Inflammatory macrophage treated with lipopolysaccharide for 1 hour (primary cell): ENCODE measurements around the gene VSTM5.

Experiments
- DNase-seq, 2 donors: peaks; one replicate each; pipeline ENCODE4 v3.0.0-alpha.2; 2020 to 2022

Gene VSTM5

GRCh38 chr11:93842034-93842433 lies 8.4 kb downstream of the VSTM5 start:
- no peak for DNase-seq

- no peak for DNase-seq
Observed at GRCh38 chr11:93841446-93841845, 9.0 kb downstream of the VSTM5 start.

GRCh38 chr11:93840981-93841380 lies 9.4 kb downstream of the VSTM5 start:
- no peak for DNase-seq

GRCh38 chr11:93840180-93840579 lies 10.2 kb downstream of the VSTM5 start:
- DNase-seq: no peak

- DNase-seq: no peak
Observed at GRCh38 chr11:93838967-93839366, 11.5 kb downstream of the VSTM5 start.

- DNase-seq: no peak
Observed at GRCh38 chr11:93832780-93833179, 17.6 kb downstream of the VSTM5 start.

- DNase-seq: no peak
Observed at GRCh38 chr11:93831343-93832127, 18.9 kb downstream of the VSTM5 start.

- DNase-seq: no peak
Observed at GRCh38 chr11:93829598-93829997, 20.8 kb downstream of the VSTM5 start.

- no peak for DNase-seq
Observed at GRCh38 chr11:93827363-93827762, 23.1 kb downstream of the VSTM5 start.

- no peak for DNase-seq
Observed at GRCh38 chr11:93823210-93823609, 27.2 kb downstream of the VSTM5 start.

- DNase-seq: no peak
Observed at GRCh38 chr11:93822359-93822758, 28.1 kb downstream of the VSTM5 start.

- no peak for DNase-seq
Observed at GRCh38 chr11:93821617-93822016, 28.8 kb downstream of the VSTM5 start.

- DNase-seq: no peak
Observed at GRCh38 chr11:93820847-93821246, 29.6 kb downstream of the VSTM5 start.

GRCh38 chr11:93819966-93820695 lies 30.3 kb downstream of the VSTM5 start:
- DNase-seq: no peak

GRCh38 chr11:93817426-93818348 lies 32.7 kb downstream of the VSTM5 start:
- no peak for DNase-seq

- DNase-seq: no peak
Observed at GRCh38 chr11:93814966-93815633, 35.3 kb downstream of the VSTM5 start.

- no peak for DNase-seq
Observed at GRCh38 chr11:93813974-93814373, 36.4 kb downstream of the VSTM5 start.

GRCh38 chr11:93807980-93808379 lies 42.4 kb downstream of the VSTM5 start:
- no peak for DNase-seq

- no peak for DNase-seq
Observed at GRCh38 chr11:93804879-93805278, 45.5 kb downstream of the VSTM5 start.

- DNase-seq: no peak
Observed at GRCh38 chr11:93801366-93801765, 49.1 kb downstream of the VSTM5 start.

GRCh38 chr11:93796441-93797231 lies 53.8 kb downstream of the VSTM5 start:
- DNase-seq: no peak

GRCh38 chr11:93791493-93791892 lies 58.9 kb downstream of the VSTM5 start:
- DNase-seq: no peak
